Measurements from ENCODE around the gene GADL1.
A peak's percentile ranks its signal among the peaks of the same experiment; 100 is the strongest.

Gene GADL1

GRCh38 chr3:30695302-30696061 is 199.0 kb downstream of the GADL1 start:
- no peak for DNase-seq (ENCODE audit: low read depth, low spot score)

GRCh38 chr3:30694668-30695067 is 199.8 kb downstream of the GADL1 start:
- DNase-seq (ENCODE audit: low read depth, low spot score) = no peak

- DNase-seq (ENCODE audit: low read depth, low spot score) = no peak
Observed at GRCh38 chr3:30694148-30694547, 200.3 kb downstream of the GADL1 start.

GRCh38 chr3:30693470-30694120 is 200.9 kb downstream of the GADL1 start:
- peak; percentile 84 for DNase-seq (ENCODE audit: low read depth, low spot score)

- DNase-seq (ENCODE audit: low read depth, low spot score) = no peak
Observed at GRCh38 chr3:30692498-30693130, 201.8 kb downstream of the GADL1 start.

- no peak for DNase-seq (ENCODE audit: low read depth, low spot score)
Observed at GRCh38 chr3:30691944-30692343, 202.5 kb downstream of the GADL1 start.

GRCh38 chr3:30691249-30691880 is 203.1 kb downstream of the GADL1 start:
- DNase-seq (ENCODE audit: low read depth, low spot score) = no peak

- DNase-seq (ENCODE audit: low read depth, low spot score) = no peak
Observed at GRCh38 chr3:30690199-30690598, 204.3 kb downstream of the GADL1 start.

GRCh38 chr3:30688776-30689641 is 205.5 kb downstream of the GADL1 start:
- peak; percentile 68 for DNase-seq (ENCODE audit: low read depth, low spot score)

GRCh38 chr3:30687930-30688570 is 206.4 kb downstream of the GADL1 start:
- DNase-seq (ENCODE audit: low read depth, low spot score) = no peak

- DNase-seq (ENCODE audit: low read depth, low spot score) = no peak
Observed at GRCh38 chr3:30686799-30687198, 207.7 kb downstream of the GADL1 start.

- DNase-seq (ENCODE audit: low read depth, low spot score) = peak; percentile 42
Observed at GRCh38 chr3:30686176-30686575, 208.3 kb downstream of the GADL1 start.

GRCh38 chr3:30685267-30685667 is 209.2 kb downstream of the GADL1 start:
- no peak for DNase-seq (ENCODE audit: low read depth, low spot score)

- DNase-seq (ENCODE audit: low read depth, low spot score) = no peak
Observed at GRCh38 chr3:30684356-30684755, 210.1 kb downstream of the GADL1 start.

- no peak for DNase-seq (ENCODE audit: low read depth, low spot score)
Observed at GRCh38 chr3:30683769-30684168, 210.7 kb downstream of the GADL1 start.

GRCh38 chr3:30682434-30683155 is 211.9 kb downstream of the GADL1 start:
- DNase-seq (ENCODE audit: low read depth, low spot score) = peak; percentile 25

- DNase-seq (ENCODE audit: low read depth, low spot score) = no peak
Observed at GRCh38 chr3:30681649-30682211, 212.7 kb downstream of the GADL1 start.

- peak; percentile 48 for DNase-seq (ENCODE audit: low read depth, low spot score)
Observed at GRCh38 chr3:30680789-30681648, 213.4 kb downstream of the GADL1 start.

GRCh38 chr3:30679045-30679444 is 215.4 kb downstream of the GADL1 start:
- no peak for DNase-seq (ENCODE audit: low read depth, low spot score)
